Epithelial cell of proximal tubule (primary cell): ENCODE data around the gene ZGPAT. TPM values are rescaled to one million over a fixed set of nuclear protein-coding genes. Genes with fewer than 3 reads are reported as not detected.

ENCODE experiments used
- DNase-seq: peaks from one replicate; pipeline ENCODE4 v3.0.0-alpha.2; 2011; ENCODE audit warnings: low read depth
- H3K4me3 ChIP-seq: 2 replicates; pipeline ENCODE4 v1.5.1; 2011; ENCODE audit warnings: low read depth, mild to moderate bottlenecking, low read length
- CTCF ChIP-seq: conservative IDR thresholded peaks from 2 replicates; pipeline ENCODE4 v1.5.1; 2012; ENCODE audit warnings: low read depth, mild to moderate bottlenecking, low read length
- total RNA-seq: library from RNA; depleted of rRNA; stranded (reverse); fragments of >200 nt; gene quantifications from 2 replicates; pipeline ENCODE4 v1.2.3, GENCODE V29; 2015

The ZGPAT gene
- total RNA-seq, 1 donor from 2014 or later, result 36.5 TPM

GRCh38 chr20:63661959-63662812 is 45.7 kb upstream of the ZGPAT start:
- TF ChIP-seq CTCF, result no peak
- no peak for DNase-seq
- H3K4me3 ChIP-seq, result no peak overlapping the region

GRCh38 chr20:63662813-63663189 is 45.0 kb upstream of the ZGPAT start:
- DNase-seq, result no peak
- H3K4me3 ChIP-seq, result no peak overlapping the region
- TF ChIP-seq CTCF, result no peak

- no peak overlapping the region for H3K4me3 ChIP-seq
- DNase-seq, result no peak
- no peak for TF ChIP-seq CTCF
Observed at GRCh38 chr20:63663332-63664066, 44.3 kb upstream of the ZGPAT start.

GRCh38 chr20:63664143-63664851 is 43.5 kb upstream of the ZGPAT start:
- no peak for TF ChIP-seq CTCF
- no peak for DNase-seq
- H3K4me3 ChIP-seq, result no peak overlapping the region

GRCh38 chr20:63664861-63665594 is 42.8 kb upstream of the ZGPAT start:
- DNase-seq, result no peak
- no peak overlapping the region for H3K4me3 ChIP-seq
- TF ChIP-seq CTCF, result no peak

GRCh38 chr20:63665708-63666107 is 42.1 kb upstream of the ZGPAT start:
- no peak overlapping the region for H3K4me3 ChIP-seq
- no peak for TF ChIP-seq CTCF
- DNase-seq, result no peak
